ENCODE data around the gene ADISSP.

The ADISSP gene

DNA sequence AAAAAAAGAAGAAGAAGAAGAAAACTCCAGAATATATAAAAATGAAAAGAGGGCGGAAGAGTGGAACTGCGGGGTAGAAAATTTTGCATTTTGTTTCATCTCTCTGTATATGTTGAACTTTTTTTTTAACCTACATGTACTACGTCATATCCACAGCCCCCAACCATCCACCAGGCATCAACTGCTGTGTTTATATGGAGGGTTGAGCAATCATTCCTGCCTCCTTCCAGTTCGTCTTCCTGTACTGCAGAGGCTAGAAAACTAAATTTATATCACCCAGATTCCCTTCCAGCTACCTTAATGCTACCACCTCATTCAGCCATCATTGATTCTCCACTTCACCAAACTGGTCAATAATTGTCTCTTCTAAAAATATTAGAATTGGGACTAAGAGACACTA, 45.6 kb downstream of the ADISSP start (continued):
- TF ChIP-seq, protein P1, sequence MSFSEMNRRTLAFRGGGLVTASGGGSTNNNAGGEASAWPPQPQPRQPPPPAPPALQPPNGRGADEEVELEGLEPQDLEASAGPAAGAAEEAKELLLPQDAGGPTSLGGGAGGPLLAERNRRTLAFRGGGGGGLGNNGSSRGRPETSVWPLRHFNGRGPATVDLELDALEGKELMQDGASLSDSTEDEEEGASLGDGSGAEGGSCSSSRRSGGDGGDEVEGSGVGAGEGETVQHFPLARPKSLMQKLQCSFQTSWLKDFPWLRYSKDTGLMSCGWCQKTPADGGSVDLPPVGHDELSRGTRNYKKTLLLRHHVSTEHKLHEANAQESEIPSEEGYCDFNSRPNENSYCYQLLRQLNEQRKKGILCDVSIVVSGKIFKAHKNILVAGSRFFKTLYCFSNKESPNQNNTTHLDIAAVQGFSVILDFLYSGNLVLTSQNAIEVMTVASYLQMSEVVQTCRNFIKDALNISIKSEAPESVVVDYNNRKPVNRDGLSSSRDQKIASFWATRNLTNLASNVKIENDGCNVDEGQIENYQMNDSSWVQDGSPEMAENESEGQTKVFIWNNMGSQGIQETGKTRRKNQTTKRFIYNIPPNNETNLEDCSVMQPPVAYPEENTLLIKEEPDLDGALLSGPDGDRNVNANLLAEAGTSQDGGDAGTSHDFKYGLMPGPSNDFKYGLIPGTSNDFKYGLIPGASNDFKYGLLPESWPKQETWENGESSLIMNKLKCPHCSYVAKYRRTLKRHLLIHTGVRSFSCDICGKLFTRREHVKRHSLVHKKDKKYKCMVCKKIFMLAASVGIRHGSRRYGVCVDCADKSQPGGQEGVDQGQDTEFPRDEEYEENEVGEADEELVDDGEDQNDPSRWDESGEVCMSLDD (tag by site-specific recombination; IDR thresholded peaks at IDR 0.05) = no peak
- TF ChIP-seq HOXD13 (CRISPR knock-in tag; IDR thresholded peaks at IDR 0.05; ENCODE audit: borderline replicate concordance) = no peak
- no peak for TF ChIP-seq KLF7 (tag by site-specific recombination; IDR thresholded peaks at IDR 0.05; ENCODE audit: borderline replicate concordance)
- TF ChIP-seq ZFP69B (tag by site-specific recombination; IDR thresholded peaks at IDR 0.05) = no peak
- TF ChIP-seq GLI2 (tag by site-specific recombination; IDR thresholded peaks at IDR 0.05; ENCODE audit: borderline replicate concordance, low read depth) = no peak

DNA sequence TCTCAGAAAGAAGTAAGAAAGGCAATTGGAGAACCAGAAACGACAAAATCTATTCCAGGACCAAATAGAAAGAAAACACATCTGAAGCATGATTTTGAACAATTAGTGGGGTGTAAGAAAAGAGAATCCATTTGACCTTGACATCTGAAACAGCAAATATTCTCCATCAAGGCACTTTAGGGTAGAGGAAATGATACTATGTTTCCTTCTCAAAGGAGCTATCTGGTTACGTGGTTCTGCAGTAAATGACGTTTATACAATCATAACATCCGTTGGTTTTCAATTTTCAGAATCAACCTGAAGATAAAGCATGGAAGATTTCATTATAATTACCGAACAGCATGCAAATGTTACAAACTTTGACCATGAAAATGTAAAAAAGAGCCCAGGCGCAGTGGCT, 46.9 kb downstream of the ADISSP start:
- ChIA-PET CTCF (interaction anchor here (1.3 to 2.4 kb wide), 6 partner anchors 10 to 62 kb away, joined by 4 to 17 read pairs (median 8); partner anchors contain the start of gene SPEF1), POLR2A (no interaction called here)
- H3K4me1 ChIP-seq (ENCODE audit: control insufficient read depth, insufficient read depth, low read length) = no peaks in the 10 kb centered on the region
- H3K27ac ChIP-seq (ENCODE audit: extremely low read depth, low read depth, low read length) = no peak overlapping the region
- no peaks in the 10 kb centered on the region for H3K9me3 ChIP-seq (ENCODE audit: control insufficient read depth, insufficient read depth, low read depth, low read length)
- TF ChIP-seq, protein P2, sequence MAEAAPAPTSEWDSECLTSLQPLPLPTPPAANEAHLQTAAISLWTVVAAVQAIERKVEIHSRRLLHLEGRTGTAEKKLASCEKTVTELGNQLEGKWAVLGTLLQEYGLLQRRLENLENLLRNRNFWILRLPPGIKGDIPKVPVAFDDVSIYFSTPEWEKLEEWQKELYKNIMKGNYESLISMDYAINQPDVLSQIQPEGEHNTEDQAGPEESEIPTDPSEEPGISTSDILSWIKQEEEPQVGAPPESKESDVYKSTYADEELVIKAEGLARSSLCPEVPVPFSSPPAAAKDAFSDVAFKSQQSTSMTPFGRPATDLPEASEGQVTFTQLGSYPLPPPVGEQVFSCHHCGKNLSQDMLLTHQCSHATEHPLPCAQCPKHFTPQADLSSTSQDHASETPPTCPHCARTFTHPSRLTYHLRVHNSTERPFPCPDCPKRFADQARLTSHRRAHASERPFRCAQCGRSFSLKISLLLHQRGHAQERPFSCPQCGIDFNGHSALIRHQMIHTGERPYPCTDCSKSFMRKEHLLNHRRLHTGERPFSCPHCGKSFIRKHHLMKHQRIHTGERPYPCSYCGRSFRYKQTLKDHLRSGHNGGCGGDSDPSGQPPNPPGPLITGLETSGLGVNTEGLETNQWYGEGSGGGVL (tag by site-specific recombination; IDR thresholded peaks at IDR 0.05) = no peak
- TF ChIP-seq SCRT1 (tag by site-specific recombination; IDR thresholded peaks at IDR 0.05; ENCODE audit: borderline replicate concordance) (no peak), ZNF274 (IDR thresholded peaks at IDR 0.05; ENCODE audit: low read length) (no peak), ZNF274 (tag by site-specific recombination; IDR thresholded peaks at IDR 0.05; ENCODE audit: borderline replicate concordance) (no peak), REPIN1 (tag by site-specific recombination; IDR thresholded peaks at IDR 0.05; ENCODE audit: low read depth) (no peak)
- no peak overlapping the region for H3K4me3 ChIP-seq (ENCODE audit: low read depth, low read length)
- no peaks in the 10 kb centered on the region for H3K36me3 ChIP-seq (ENCODE audit: control insufficient read depth in 2 of 2, insufficient read depth in 1 of 2, low read length in 2 of 2)

DNA sequence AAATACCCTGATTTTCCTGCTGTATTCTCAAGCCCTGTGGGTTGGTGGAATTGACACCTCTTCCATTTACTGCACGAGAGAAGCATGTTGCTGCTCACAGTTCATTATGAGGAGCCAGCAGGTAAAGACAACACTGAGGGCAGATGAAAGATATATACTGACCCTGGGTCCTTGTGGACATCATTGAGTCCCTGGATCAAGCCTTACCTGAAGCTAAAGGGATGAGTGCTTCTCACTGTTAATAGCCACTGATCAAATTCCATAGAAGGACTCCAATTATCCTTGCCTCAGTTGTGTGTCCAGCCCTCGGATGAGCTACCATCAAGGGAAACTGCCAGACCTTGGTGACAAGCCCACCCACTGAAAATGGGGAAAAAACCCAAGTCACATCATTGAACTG, 47.5 kb downstream of the ADISSP start:
- H3K4me3 ChIP-seq (ENCODE audit: low read depth, low read length) = no peak overlapping the region
- no peaks in the 10 kb centered on the region for H3K36me3 ChIP-seq (ENCODE audit: control insufficient read depth in 2 of 2, insufficient read depth in 1 of 2, low read length in 2 of 2)
- no peaks in the 10 kb centered on the region for H3K9me3 ChIP-seq (ENCODE audit: control insufficient read depth, insufficient read depth, low read depth, low read length)
- no peak overlapping the region for H3K27ac ChIP-seq (ENCODE audit: extremely low read depth, low read depth, low read length)
- CTCF ChIA-PET = interaction anchor here (0.6 to 2.4 kb wide), 9 partner anchors 9 to 87 kb away, joined by 3 to 17 read pairs (median 5); partner anchors contain the start of gene SPEF1
- TF ChIP-seq EGR2 (tag by site-specific recombination; IDR thresholded peaks at IDR 0.05; ENCODE audit: low read depth) (no peak), ZNF830 (tag by site-specific recombination; IDR thresholded peaks at IDR 0.05; ENCODE audit: low read depth) (no peak), ZNF423 (tag by site-specific recombination; IDR thresholded peaks at IDR 0.05) (no peak), ZNF791 (tag by site-specific recombination; IDR thresholded peaks at IDR 0.05) (no peak), ZNF211 (tag by site-specific recombination; IDR thresholded peaks at IDR 0.05; ENCODE audit: low read depth) (no peak), ZBTB48 (tag by site-specific recombination; IDR thresholded peaks at IDR 0.05) (no peak)
- TF ChIP-seq, protein P1 (tag by site-specific recombination; IDR thresholded peaks at IDR 0.05) = no peak
- TF ChIP-seq, protein P3, sequence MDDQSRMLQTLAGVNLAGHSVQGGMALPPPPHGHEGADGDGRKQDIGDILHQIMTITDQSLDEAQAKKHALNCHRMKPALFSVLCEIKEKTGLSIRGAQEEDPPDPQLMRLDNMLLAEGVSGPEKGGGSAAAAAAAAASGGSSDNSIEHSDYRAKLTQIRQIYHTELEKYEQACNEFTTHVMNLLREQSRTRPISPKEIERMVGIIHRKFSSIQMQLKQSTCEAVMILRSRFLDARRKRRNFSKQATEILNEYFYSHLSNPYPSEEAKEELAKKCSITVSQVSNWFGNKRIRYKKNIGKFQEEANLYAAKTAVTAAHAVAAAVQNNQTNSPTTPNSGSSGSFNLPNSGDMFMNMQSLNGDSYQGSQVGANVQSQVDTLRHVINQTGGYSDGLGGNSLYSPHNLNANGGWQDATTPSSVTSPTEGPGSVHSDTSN (CRISPR knock-in tag; IDR thresholded peaks at IDR 0.05) = no peak
- no peaks in the 10 kb centered on the region for H3K4me1 ChIP-seq (ENCODE audit: control insufficient read depth, insufficient read depth, low read length)
- POLR2A ChIA-PET = no interaction called here
